Measurements from ENCODE around the gene NMUR1.
A peak's percentile ranks its signal among the peaks of the same experiment; 100 is the strongest.

Gene NMUR1

DNA sequence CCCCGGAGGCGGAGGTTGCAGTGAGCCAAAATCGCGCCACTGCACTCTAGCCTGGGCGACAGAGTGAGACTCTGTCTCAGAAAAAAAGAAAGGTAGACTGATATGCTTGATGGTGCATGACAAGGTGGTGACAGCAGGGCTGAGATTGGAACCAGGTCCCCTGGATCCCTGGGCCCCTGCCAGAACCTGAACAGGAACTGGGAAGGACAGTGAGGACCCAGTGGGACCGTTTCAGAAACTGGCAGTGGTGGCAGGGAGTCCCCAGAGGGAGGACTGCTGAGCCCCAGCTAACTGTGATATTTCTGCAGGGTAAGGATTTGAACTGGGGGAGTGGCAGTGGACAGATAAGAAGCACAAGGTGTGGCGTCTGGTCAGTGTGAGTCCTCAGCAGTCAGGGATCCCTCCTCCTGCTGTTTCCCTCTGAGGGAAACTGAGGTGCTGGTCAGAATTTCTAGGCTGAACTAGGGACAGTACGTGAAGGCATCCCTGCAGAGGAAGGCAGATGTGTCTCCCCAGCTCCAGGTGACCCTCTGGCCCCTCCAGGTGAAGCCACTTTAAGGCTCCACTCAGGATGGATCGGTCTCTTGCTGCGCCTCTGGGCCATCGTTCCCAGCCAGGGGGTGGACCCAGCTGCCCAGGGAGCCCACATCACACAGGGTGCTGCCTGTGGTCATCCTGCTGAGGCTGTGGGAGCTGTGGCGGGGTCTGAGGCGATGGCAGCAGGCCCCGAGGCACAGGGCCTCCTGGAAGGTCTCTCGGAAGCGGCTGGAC, 5.6 kb downstream of the NMUR1 start:
- no peak for DNase-seq

DNA sequence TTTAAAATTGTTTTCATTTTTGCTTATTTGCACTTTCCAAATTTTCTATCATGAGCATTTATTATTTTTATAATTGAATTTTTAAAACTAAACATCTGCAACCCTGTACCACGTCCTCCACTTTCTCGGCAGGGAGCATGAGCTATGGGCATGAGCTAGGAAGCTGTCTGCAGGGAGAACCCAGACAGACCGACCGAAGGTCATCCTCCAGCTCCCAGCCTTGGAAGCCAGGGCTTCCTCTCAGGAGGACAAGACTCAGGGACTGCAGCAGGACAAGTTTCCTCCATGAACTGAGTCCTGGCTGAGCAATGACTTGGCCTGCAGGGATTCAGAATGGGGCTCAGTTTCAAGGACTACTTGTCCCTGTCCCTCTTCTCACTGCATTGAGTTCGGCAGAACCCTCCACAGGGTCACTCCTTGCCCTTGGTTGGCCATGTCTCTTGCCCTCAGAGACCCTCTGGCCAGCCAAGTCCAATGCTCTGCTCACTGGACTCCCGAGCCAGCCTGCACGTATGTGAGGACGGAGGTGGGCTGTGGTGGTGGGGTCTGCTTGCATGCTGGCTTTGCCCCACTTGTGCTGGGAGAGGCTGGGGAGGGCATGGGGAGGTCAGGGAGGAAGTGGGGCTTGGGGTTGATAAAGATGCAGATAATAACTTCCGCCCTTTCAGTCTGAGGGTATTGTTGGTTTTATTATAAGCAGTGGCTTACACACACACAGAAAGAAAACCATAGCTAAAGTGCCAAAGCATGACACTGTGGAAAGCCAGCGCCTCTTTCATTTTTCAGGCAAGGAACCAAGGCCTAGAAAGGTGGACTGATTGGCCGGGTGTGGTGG, 6.6 kb downstream of the NMUR1 start:
- no peak for DNase-seq

DNA sequence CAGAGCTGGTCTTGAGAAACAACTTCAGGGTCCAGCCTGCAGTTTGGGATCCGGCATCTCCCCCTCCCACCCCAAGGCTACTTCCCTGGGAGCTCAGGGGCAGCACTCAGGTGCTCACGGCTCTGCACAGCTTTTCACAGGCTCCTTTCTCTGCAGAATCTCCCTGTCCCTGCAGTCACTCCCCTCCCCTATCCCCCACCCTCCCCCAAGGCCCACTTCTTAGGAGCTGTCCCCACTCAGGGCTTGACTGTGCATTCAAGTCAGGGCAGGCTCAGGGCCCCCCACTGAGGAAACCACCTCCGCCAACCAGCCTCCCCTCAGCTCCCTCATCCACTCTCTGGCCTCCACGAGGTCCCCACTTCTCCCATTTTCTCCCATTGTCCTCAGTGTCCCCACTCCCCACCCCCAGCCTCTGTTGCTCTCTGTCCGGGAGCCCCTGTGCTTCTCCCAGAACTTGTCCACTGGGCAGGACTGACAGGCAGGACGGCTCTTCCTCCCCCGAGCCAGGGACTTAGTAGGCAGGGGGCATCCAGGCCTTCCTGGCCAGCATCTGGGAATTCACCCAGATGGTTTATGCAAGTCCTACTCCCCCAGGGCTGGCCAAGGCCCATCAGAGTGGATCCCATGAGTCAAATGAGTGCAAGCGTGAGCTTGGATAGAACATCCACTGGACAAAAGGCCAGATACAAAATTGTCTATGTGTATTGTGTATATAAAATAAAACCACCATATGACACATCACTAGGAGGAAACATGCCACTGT, 7.6 kb downstream of the NMUR1 start:
- DNase-seq: no peak

DNA sequence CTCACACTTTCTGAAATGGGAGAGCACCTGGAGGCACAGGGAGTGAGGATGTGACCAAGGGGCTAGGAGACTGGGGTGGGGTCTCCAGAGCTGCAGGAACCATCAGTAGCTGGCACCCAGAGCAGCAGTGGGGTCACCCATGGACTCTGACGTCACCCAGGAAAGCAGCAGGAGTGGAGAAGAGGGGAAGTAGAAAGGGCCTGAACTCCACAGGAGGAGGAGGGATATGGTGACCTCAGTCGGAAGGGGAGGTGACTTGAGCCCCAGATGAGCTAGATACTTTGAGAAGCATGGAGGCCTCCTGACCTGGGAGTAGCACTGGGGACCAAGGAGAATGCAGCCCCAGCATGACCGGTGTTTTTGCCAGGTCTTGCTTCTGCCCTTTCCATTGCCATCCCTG, 8.8 kb downstream of the NMUR1 start:
- no peak for DNase-seq

DNA sequence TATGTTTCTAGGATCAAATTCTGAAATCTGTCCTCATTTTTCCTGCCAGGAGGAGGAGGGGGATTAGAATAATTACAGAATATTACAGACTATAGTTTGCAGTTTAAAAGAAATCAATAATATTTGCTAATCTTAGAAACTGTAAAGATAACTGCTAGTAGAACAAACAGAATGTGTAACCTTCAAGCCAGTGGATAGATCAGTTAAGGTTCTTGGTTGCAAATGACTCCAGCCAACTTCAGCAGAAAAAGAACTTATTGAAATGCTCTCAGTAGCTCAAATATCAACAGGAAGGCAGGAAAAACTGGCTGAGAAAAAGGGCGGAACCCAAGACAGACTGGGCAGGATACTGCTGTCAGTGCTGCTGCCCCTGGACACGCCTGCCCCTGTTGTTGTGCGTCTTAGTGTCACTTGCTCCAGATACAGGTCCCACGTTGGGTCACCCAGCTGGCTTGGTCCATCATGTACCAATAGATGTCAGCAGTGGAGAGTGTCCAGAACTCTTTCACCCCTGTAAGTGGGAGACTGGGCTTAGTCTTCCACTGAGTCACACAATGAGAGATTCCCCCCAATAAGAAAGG, 10.2 kb downstream of the NMUR1 start:
- no peak for DNase-seq

DNA sequence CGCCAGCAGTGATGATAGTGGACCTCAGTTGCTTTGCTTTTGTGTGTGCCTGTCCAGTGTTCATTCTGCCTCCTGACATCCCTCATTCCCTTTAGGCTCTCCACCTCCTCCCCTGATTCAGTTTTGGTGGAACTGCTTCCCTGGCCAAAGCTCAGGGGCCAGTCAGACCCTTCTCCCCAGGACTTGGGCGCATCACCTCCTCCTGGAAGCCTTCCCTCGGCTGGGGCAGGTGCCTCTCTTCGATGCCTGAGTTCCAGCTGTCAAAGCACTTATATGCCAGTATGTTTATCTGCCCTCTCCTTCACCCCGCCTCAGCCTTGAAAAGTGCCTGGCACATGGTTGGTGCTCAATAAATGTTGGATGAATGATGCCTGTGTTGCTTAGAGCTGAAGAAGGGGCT, 11.5 kb downstream of the NMUR1 start:
- DNase-seq: no peak

DNA sequence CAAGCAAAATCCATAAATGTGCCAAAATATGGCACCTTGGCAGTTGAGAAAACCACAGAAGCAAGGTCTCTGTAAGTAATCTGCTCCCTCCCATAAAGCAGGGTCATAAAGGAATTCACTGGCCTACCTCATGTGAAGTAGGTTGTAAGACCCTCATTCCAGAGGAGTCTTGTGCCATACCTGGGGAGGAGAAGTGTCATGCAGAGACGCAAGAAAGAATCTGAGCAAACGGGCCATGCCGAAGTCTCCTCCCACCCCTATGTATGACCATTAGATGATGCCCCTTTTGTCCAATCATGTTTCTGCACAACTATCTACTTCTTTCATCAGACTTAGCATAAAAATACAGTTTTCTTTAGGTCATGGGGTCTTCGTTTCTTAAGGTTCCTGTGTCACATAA, 14.6 kb downstream of the NMUR1 start:
- no peak for DNase-seq

DNA sequence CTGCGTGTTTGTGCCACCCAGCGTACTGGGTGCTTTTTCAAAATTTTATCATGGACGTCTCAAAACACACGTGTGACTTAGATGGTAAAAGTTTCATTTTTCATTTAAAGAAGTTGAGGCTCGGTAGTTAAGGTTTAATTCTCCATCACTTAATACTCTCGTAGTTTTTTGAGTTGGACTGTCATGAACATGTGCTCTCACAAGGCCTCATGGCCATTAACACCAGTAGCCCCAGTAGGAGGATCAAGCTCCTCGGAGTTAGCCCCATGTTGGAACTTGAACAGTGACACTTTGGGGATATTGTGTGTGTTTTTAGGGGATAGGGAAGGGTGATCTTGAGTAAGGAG, 15.3 kb downstream of the NMUR1 start:
- DNase-seq: no peak

DNA sequence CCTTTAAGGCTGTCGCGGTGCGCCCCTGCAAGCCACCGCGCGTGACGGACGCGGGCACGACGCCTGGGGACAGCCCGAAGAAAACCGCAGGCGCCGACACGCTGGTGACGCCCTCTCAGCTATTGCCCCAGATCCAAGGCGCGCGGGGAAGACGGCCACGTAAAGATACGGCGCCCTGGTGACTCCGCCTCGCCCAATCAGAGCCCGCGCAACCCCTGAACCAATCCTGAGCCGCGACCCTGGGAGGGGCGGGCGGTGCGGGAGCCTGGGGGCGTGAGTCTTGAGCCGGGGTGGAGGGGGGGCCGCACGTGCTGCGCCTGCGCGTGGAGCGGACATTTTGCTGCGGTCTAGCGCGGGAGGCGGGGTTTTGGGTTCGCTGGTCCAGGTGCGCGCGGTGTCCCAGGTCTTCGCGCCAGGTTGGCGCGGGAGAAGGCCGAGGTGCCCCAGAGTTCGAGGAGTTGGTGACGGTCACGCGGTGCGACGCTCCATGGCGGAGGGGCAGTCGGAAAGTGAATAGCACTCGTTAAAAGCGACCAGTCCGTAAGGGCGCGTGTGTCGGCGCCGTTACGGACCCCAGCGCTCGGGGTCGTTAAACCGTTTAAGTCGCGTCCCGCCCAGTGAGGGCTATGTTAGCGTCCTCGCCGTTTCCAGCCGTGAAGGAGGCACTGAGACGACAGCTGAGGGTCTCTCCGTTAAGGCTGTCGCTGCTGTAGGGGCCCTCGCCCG, 15.9 kb downstream of the NMUR1 start:
- peak; percentile 98 for DNase-seq

DNA sequence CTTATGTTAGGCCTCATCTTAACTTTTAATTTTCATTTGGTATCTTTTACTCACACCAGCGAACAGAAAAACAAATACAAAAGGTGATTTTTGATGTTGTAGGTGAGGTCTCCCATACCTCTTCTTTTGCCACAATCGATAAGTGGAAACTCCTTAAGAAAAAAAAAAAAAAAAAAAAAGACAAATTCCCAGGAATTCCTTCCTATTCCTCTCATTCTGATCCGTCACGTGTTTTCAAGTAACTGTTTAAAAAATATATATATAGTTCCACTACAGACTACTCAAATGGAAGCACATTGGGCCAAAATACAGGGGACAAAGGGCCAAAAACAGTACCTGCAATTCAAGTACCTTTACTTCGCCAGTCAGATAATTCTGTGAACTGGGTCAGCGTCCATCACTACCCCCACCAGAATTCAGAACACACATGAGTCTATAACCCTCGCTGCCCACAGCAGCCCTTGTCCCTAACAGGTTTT, 16.5 kb downstream of the NMUR1 start:
- DNase-seq: no peak

DNA sequence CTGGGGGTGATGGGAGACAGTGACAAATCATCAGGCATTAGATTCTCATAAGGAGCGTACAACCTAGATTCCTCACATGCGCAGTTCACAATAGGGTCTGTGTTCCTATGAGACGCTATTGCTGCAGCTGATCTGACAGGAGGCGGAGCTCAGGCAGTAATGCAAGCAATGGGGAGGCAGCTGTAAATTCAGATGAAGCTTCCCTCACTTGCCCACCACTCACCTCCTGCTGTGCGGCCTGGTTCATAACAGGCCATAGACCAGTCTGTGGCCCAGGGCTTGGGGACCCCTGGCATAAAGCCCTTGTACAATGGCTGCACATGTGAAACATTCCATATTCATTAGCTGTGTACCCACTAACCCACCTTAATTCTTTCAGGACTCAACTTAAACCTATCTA, 18.0 kb downstream of the NMUR1 start:
- DNase-seq: no peak

DNA sequence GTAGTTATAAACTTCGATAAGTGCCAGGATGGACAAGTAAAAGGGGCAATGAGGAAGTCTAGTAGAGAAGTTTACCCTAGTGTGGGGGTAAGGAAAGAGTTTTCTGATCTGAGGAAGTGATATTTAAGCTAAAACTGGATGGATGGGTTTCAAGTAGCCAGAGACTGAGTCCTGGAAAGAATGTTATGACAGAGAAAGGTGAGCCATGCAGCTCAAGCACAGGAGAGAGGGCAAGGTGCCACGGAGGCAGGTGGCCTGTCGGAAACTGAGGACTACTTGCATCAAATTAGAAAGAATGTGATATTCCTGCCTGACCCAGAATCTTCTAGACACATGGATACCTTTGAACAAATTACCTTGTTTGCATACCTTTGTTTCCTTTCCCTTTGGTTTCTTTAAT, 26.5 kb downstream of the NMUR1 start:
- no peak for DNase-seq

DNA sequence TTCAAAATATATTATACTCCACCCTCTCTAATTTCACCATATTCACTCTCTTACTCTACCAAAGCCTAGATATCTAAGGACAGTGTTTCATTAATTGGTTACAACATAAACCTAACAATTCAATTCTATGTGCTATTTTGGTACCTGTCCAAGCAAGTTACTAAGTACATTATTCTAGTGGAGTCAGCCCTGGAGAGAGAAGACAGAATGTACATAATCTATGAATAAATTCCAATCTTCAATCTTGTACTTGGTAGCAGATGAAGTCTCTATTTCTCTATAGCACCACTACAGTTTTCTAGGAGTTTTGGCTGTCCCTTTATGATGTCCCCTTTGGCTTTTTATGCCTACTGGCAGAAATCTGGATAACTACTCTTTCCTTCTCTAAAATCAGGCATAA, 27.6 kb downstream of the NMUR1 start:
- DNase-seq: no peak

DNA sequence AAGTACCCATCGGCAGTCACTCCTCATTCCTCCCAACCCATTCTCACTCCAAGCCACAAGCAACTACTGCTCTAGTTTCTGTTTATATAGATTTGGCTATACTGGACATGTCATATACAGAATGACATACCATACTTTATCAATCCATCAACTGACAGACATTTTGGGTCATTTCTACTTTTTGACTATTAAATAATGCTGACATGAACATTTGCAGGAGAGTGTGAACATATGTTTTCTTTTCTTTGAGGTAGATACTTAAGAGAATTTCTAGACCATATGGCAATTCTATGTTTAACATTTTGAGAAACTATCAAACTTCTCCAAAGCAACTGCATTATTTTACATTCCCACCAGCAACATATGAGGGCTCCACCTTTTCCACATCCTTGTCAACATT, 32.6 kb downstream of the NMUR1 start:
- no peak for DNase-seq

DNA sequence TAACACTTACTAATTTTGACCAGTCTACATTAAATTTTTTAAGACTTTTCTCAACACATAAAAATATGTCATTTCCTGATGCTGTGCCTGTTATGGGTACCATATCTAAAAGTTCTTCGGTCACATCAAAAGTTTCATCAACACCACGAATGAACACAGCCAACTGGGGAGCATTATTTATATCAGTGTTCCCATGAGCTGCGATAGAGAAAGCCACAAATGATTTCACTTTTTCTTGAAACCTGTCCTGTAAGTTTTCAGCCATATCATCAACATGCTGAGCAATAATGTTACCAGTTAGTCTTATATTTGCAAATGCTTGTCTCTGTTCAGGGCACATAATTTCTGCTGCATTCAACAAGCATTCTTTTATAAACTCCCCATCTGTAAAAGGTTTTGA, 35.6 kb downstream of the NMUR1 start:
- no peak for DNase-seq

DNA sequence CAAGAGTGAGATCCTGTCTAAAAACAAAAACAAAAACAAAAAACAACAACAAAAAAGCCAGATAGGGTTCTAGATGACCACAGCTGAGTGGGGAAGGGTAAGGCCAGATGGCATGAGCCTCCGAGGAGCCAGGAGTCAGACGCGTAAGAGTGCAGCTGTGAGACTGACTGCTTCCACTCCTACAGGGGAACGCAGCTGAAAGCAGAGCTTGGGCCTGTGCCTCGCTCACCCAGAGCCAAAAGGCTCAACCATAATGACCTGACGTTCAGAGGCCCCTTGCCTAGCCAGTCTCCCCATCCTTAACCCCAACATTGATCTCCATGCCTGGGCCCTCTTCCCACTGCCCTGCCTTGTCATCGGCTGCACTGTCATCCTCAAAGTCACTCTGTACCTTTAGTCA, 39.4 kb downstream of the NMUR1 start:
- DNase-seq: no peak

DNA sequence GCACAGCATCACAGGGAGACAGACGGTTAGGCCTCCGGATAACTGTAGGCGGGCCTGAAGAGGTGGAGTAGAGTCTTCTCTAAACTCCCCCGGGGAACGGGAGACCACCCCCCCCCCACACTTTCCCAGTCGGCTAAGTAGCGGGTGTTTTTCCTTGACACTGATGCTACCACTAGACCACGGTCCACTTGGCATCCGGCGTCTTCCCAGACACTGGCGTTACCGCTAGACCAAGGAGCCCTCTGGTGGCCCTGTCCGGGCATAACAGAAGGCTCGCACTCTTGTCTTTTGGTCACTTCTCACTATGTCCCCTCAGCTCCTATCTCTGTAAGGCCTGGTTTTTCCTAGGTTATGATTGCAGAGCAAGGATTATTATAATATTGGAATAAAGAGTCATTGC, 40.3 kb downstream of the NMUR1 start:
- DNase-seq: no peak

DNA sequence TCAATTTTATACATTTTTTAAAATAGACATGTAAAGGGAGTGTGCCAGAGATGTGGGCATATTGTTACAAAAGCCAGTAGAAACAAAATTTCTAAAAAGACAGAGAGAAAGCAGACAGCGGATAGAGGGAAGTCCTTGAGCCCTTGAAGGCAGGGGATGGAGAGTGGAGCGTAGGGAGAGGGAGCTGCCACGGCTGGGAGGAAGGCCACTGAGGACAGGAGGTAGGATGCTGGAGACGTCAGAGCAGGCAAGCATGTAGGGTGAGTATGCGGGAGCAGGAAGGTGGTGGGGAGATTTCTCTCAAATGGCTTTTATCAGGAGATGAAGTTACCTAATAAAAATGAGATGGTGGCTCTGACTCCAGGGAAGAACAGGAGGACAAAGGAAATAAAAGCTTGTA, 41.9 kb downstream of the NMUR1 start:
- DNase-seq: no peak

DNA sequence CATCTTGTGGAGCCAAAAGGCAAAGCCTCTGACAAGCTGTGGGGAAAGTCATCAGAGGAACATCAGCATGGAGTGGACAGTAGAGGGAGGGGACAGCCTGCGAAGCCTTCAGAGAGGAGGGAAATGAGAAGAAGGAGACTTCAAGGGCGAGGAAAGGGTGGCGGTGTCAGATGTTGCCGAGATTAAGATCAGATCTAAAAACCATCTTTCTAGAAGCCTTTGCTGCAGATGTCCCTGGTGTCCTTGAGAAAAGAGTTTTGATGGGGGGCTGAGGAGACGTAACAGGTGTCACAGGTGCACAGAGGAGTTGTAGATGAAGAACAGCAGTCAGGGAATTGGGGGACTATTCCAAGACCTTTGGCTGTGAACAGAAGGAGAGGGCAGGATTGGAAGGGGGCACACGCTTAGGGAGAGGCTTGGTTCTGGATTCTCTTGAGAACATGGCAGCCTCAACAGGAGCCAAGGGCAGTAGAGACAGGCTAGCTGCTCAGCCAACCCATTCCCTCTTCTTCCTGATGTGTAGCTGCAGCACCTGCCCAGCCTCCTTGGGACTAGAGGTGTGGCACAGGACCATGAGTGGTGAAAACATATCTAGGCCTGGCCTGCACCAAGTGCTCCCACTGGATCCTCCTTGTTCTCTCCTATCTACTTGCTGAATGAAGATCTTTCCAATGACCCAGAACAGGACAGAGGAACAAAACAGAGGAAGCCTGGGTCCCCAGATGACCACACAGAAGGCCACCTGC, 43.2 kb downstream of the NMUR1 start:
- no peak for DNase-seq

DNA sequence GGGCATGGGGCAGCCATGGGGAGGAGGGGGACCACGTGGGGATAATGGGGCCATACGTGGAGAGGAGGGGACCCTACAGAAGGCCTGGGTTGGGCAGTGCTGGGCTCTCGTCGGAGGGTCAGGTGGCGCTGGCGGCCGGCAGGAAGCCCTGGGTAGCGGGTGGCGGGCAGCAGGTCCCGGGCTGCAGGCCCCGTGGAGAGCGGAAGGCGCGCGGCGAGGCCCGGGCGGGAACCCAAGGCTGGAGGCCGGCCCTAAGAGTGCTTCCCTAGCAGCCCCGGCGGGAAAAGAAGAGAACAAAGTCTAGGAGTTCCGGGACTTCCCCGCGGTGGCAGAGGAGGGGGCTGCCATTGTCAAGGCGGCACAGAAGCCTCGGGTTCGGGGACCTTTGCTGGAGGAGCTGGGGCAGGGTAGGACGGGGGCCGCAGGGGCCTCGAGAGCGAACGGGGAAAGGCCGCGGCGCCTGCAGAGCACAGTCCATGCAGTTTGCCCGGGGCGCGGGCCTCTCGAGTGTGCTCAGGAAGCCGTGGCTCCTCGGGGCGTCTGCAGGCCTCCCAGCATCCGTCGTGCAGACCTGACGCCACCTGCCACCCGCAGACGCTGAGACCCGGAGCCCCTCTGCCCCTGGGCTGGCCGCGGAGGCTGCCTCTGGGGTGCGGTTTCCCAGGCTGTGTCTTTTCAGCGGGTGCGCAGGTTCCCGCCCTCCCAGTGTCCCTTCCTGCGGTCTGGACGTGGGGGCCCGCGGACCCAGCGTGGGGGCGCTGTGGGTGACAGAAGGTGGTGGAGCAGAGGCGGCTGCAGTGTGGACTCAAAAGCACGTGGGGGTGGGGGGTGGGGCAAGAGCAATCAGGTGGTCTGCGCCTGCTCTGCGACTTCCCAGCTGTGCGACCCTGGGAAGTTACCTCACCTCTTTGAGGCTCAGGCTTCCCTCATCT, 46.6 kb downstream of the NMUR1 start:
- DNase-seq: peak; percentile 59
